IMR-90 (cell line): ENCODE results near the gene SPON1. TPM values are rescaled to one million over a fixed set of nuclear protein-coding genes. Genes with fewer than 3 reads are reported as not detected.

ENCODE experiments used
- ATAC-seq: fragments of 200-7000 bp; cut with Tn5 transposase; 2 replicates; pipeline ENCODE4 v1.9.1; 2020; ENCODE audit warnings: low read depth, mild to moderate bottlenecking, moderate library complexity
- BruUV-seq: library from RNA; stranded (reverse); fragments of 400-500 nt; replicated peaks from 2 replicates; lab custom pipeline; 2021; lab: Mats Ljungman, UMichigan
- CTCF ChIA-PET: fragments of 300-600 bp; formaldehyde crosslinking; extraction: SDS; loops from one replicate; lab custom pipeline; 2021; ENCODE audit warnings: antibody characterized with exemption; lab: Yijun Ruan, JAX
- POLR2A ChIA-PET: fragments of 300-600 bp; sonication (Branson Sonifier 250); formaldehyde crosslinking; loops from one replicate; lab custom pipeline; 2022; ENCODE audit warnings: antibody characterized with exemption; ENCODE audit not compliant: unreplicated experiment; lab: Charles Lee
- DNase-seq: peaks from one replicate; pipeline ENCODE4 v3.0.0; 2013
- H2AFZ ChIP-seq: replicated peaks from 2 replicates; pipeline ENCODE3; 2013; ENCODE audit warnings: low read length, mild to moderate bottlenecking; ENCODE audit not compliant: poor library complexity
- H2AK5ac ChIP-seq: 2 replicates; pipeline ENCODE4 v1.6.1; 2013; ENCODE audit warnings: low read depth, low read length, inconsistent platforms
- H2AK9ac ChIP-seq: replicated peaks from 2 replicates; pipeline ENCODE3; 2013; ENCODE audit warnings: mild to moderate bottlenecking, low read depth, low read length, moderate library complexity; ENCODE audit not compliant: poor library complexity
- H2BK120ac ChIP-seq: 2 replicates; pipeline ENCODE4 v1.6.1; 2013; ENCODE audit warnings: low read depth, low read length, inconsistent platforms
- H2BK15ac ChIP-seq: 3 replicates; pipeline ENCODE4 v1.6.1; 2013; ENCODE audit warnings: low read depth, low read length, inconsistent platforms
- H2BK20ac ChIP-seq: 2 replicates; pipeline ENCODE4 v1.6.1; 2013; ENCODE audit warnings: low read depth, mild to moderate bottlenecking, inconsistent platforms, low read length, moderate library complexity
- H2BK5ac ChIP-seq: 2 replicates; pipeline ENCODE4 v1.6.1; 2013; ENCODE audit warnings: mild to moderate bottlenecking, low read depth, low read length, inconsistent platforms; ENCODE audit not compliant: poor library complexity, severe bottlenecking
- H3K14ac ChIP-seq: replicated peaks from 2 replicates; pipeline ENCODE4 v1.6.1; 2013; ENCODE audit warnings: low read depth, low read length, inconsistent platforms
- H3K18ac ChIP-seq: 2 replicates; pipeline ENCODE4 v1.6.1; 2013; ENCODE audit warnings: low read depth, low read length, control low read depth
- H3K23ac ChIP-seq: 2 replicates; pipeline ENCODE4 v1.6.1; 2013; ENCODE audit warnings: low read depth, low read length, inconsistent platforms
- H3K27ac ChIP-seq: 2 replicates; pipeline ENCODE4 v1.5.1; 2013; ENCODE audit warnings: mild to moderate bottlenecking, control low read depth, low read length; ENCODE audit not compliant: insufficient read depth
- H3K27me3 ChIP-seq: 2 replicates; pipeline ENCODE4 v1.6.1; 2013; ENCODE audit warnings: low read length; ENCODE audit not compliant: control insufficient read depth, insufficient read depth
- H3K36me3 ChIP-seq: 2 replicates; pipeline ENCODE4 v1.6.1; 2013; ENCODE audit warnings: low read length, mixed read lengths; ENCODE audit not compliant: control insufficient read depth, insufficient read depth
- H3K4ac ChIP-seq: 2 replicates; pipeline ENCODE4 v1.6.1; 2013; ENCODE audit warnings: low read depth, low read length, inconsistent platforms
- H3K4me1 ChIP-seq: 2 replicates; pipeline ENCODE4 v1.6.1; 2013; ENCODE audit warnings: low read length, mixed read lengths; ENCODE audit not compliant: control insufficient read depth, insufficient read depth
- H3K4me2 ChIP-seq: 2 replicates; pipeline ENCODE4 v1.6.1; 2013; ENCODE audit warnings: low read depth, mild to moderate bottlenecking, control low read depth, low read length, moderate library complexity
- H3K4me3 ChIP-seq: 2 replicates; pipeline ENCODE4 v1.5.1; 2013; ENCODE audit warnings: low read depth, mild to moderate bottlenecking, control low read depth, low read length, moderate library complexity; ENCODE audit not compliant: insufficient read depth
- H3K56ac ChIP-seq: 2 replicates; pipeline ENCODE4 v1.6.1; 2013; ENCODE audit warnings: low read length, inconsistent platforms; ENCODE audit not compliant: insufficient read depth; ENCODE audit errors: extremely low read depth
- H3K79me1 ChIP-seq, 2 experiments: 2 replicates each; pipeline ENCODE4 v1.6.1; 2013; ENCODE audit warnings: low read length in 2 of 2, inconsistent platforms in 1 of 2, low read depth in 1 of 2
- H3K9ac ChIP-seq: 2 replicates; pipeline ENCODE4 v1.6.1; 2013; ENCODE audit warnings: low read depth, low read length, control low read depth
- H3K9me1 ChIP-seq: 2 replicates; pipeline ENCODE4 v1.6.1; 2013; ENCODE audit warnings: low read length, inconsistent platforms; ENCODE audit not compliant: insufficient read depth
- H3K9me3 ChIP-seq: 2 replicates; pipeline ENCODE4 v1.6.1; 2013; ENCODE audit warnings: low read length; ENCODE audit not compliant: control insufficient read depth, insufficient read depth
- H4K20me1 ChIP-seq: 2 replicates; pipeline ENCODE4 v1.6.1; 2013; ENCODE audit warnings: low read length, inconsistent platforms; ENCODE audit not compliant: insufficient read depth
- H4K5ac ChIP-seq: 2 replicates; pipeline ENCODE4 v1.6.1; 2013; ENCODE audit warnings: mild to moderate bottlenecking, low read depth, low read length, control low read depth
- H4K8ac ChIP-seq, 2 experiments: 2 replicates each; pipeline ENCODE4 v1.6.1; 2013; ENCODE audit warnings: low read depth in 2 of 2, low read length in 2 of 2, control low read depth in 1 of 2, inconsistent platforms in 1 of 2
- H4K91ac ChIP-seq: 2 replicates; pipeline ENCODE4 v1.6.1; 2013; ENCODE audit warnings: low read depth, low read length, inconsistent platforms; ENCODE audit not compliant: insufficient read depth
- BHLHE40 ChIP-seq: fragments of 150-350 bp; IDR thresholded peaks from 2 replicates; pipeline ENCODE4 v1.6.1; 2016; ENCODE audit warnings: mild to moderate bottlenecking, low read depth, low read length
- FOS ChIP-seq: fragments of 150-350 bp; IDR thresholded peaks from 2 replicates; pipeline ENCODE4 v1.6.1; 2016; ENCODE audit warnings: low read depth, low read length
- MAFK ChIP-seq: IDR thresholded peaks from 2 replicates; pipeline ENCODE4 v1.6.1; 2012; ENCODE audit warnings: low read depth, low read length, improper control_type of control experiment
- MXI1 ChIP-seq: IDR thresholded peaks from 2 replicates; pipeline ENCODE4 v1.6.1; 2012; ENCODE audit warnings: low read depth, mild to moderate bottlenecking, low read length, moderate library complexity, borderline replicate concordance
- NFE2L2 ChIP-seq: fragments of 150-350 bp; IDR thresholded peaks from 2 replicates; pipeline ENCODE4 v1.6.1; 2016; ENCODE audit warnings: low read depth, mild to moderate bottlenecking, low read length
- POLR2A ChIP-seq: IDR thresholded peaks from 2 replicates; pipeline ENCODE4 v1.6.1; 2012; ENCODE audit warnings: mild to moderate bottlenecking, low read depth, low read length
- RFX5 ChIP-seq: IDR thresholded peaks from 2 replicates; pipeline ENCODE4 v1.8.0; 2012; ENCODE audit warnings: low read depth, mild to moderate bottlenecking, low read length, moderate library complexity
- dilution Hi-C: fragments of 300-500 bp; cut with HindIII; formaldehyde crosslinking; loops from one replicate; pipeline ENCODE4 v1.14.3; 2018; ENCODE audit warnings: low sequenced_read_pairs; ENCODE audit not compliant: unreplicated experiment
- in situ Hi-C: fragments of 300-500 bp; cut with MboI; formaldehyde crosslinking; loops from 3 replicates; pipeline ENCODE4 v1.14.3; 2019; ENCODE audit warnings: low sequenced_read_pairs, inconsistent platforms, mixed read lengths
- intact Hi-C: fragments of 100-400 bp; cut with micrococcal nuclease; formaldehyde crosslinking; loops from 2 replicates; pipeline ENCODE4 v1.10.0; 2022
- polyA plus RNA-seq, 3 experiments: library from polyadenylated mRNA; depleted of rRNA; stranded (reverse); fragments of >200 nt; gene quantifications; 2 replicates each; pipeline ENCODE4 v1.2.3, GENCODE V29; 2012; ENCODE audit warnings: low replicate concordance in 1 of 3
- total RNA-seq: library from RNA; depleted of rRNA; stranded (reverse); fragments of >200 nt; gene quantifications from 2 replicates; pipeline ENCODE4 v1.2.3, GENCODE V29; 2012

Gene SPON1
- total and polyA plus RNA-seq, 2 of the 4 experiments (the other 2 are of a cell fraction): 0.62 to 0.72 TPM

- no peaks in the 10 kb centered on the region for H3K9me3 ChIP-seq
- no peaks in the 10 kb centered on the region for H3K36me3 ChIP-seq
- ChIA-PET CTCF (interaction anchor here (0.6 to 0.7 kb wide), 2 partner anchors 108 to 184 kb away, joined by 4 to 6 read pairs; no protein-coding TSS in a partner anchor), POLR2A (no interaction called here)
- no peaks in the 10 kb centered on the region for H3K4me1 ChIP-seq
- H4K8ac ChIP-seq: no peak overlapping the region
- no peak overlapping the region for H2AK5ac ChIP-seq
- no peak overlapping the region for H2BK15ac ChIP-seq
- H4K20me1 ChIP-seq: no peaks in the 10 kb centered on the region
- in situ Hi-C loops (no loop called here), intact Hi-C loops (no loop called here), dilution Hi-C loops (no loop called here)
- peaks cover 2% of the 10 kb centered on the region; the same call in 1 of the 2 replicates for H3K27me3 ChIP-seq
- no peak overlapping the region for H3K4ac ChIP-seq
- H2BK5ac ChIP-seq: no peak overlapping the region
- H2AFZ ChIP-seq: no peak overlapping the region
- H3K23ac ChIP-seq: no peak overlapping the region
- no peak overlapping the region for H3K18ac ChIP-seq
- no TSS peak for BruUV-seq
- no peak overlapping the region for H3K9ac ChIP-seq
- no peak overlapping the region for H4K91ac ChIP-seq
- H2BK120ac ChIP-seq: no peak overlapping the region
- H2AK9ac ChIP-seq: no peak overlapping the region
- no peak for TF ChIP-seq FOS
- TF ChIP-seq RFX5: no peak
- TF ChIP-seq MXI1: no peak
- no peak for TF ChIP-seq NFE2L2
- TF ChIP-seq MAFK: no peak
- no peak for TF ChIP-seq BHLHE40
- TF ChIP-seq POLR2A: no peak
- H3K27ac ChIP-seq: no peak overlapping the region
- H3K4me3 ChIP-seq: no peak overlapping the region
- H3K14ac ChIP-seq: no peak overlapping the region
- H3K9me1 ChIP-seq: no peaks in the 10 kb centered on the region
- H3K4me2 ChIP-seq: no peak overlapping the region
- ATAC-seq (no peak), DNase-seq (no peak)
- no peaks in the 10 kb centered on the region for H3K79me1 ChIP-seq
- no peak overlapping the region for H2BK20ac ChIP-seq
- no peak overlapping the region for H3K56ac ChIP-seq
- H4K5ac ChIP-seq: no peak overlapping the region
Measured at GRCh38 chr11:14212986-14213385, 250.5 kb downstream of the SPON1 start.
